ENCODE results near the gene ERAS. TPM values are rescaled to one million over a fixed set of nuclear protein-coding genes. Genes with fewer than 3 reads are reported as not detected.
"Not testable (repeated sequence)": the region's sequence is repeated elsewhere in the genome, so short reads cannot be mapped to it uniquely, and the experiment has no call there.

Gene ERAS
- polyA plus RNA-seq, 3 donors, result not detected

- 87 to 100% (median 96%) methylated on average over 8 of the region's 8 CpGs for WGBS, 3 donors
- H3K27ac ChIP-seq (ENCODE audit: low read depth, low read length), result no peak overlapping the region
Measured at GRCh38 chrX:48824066-48824465, 2.2 kb upstream of the ERAS start.

DNA sequence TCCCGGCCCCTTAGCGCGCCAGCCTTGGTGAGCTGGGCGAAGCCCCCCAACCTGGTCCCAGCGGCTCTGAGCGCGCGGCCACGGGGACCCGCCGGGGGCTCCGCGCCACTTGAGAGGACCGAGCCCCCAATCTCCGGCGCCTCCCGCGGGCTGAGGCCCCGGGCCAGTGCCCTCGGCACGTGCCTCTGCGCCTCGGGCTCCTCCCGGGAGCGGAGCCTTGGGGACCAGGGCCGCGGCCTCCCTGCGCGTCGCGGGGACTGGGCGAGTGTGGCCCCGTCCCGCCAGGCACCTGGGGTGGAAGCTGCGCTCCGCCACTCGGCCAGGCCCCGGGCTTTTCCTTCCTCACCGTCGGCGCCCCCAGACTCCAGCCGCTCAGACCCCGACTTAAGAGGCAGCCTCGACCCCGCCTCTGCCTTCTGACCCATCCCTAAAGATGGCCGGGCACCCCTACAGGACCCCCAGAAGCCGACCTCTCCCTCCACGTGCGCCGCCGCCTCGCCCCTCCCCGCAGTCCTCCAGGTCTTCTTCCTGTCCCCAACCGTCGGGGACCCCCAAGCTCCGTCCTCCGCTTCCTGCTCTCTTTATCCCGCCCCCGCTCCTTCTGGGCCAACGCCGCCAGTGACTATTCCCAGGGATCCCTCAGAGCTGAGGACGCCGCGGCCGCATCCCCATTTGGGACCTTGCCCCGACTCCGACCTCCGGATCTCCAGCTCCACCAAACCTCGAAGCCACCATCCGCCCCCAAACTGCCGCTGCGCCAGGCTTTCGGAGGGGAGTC is 752 bp downstream of the ERAS start:
- 33 to 56% (median 53%) methylated on average over 18 to 70 of the region's 73 CpGs for WGBS, 3 donors
- no peak overlapping the region for H3K27ac ChIP-seq (ENCODE audit: low read depth, low read length)

GRCh38 chrX:48827654-48827968 is 1.3 kb downstream of the ERAS start:
- WGBS, 3 donors, result 55 to 62% (median 62%) methylated on average over 4 of the region's 4 CpGs
- no peak overlapping the region for H3K27ac ChIP-seq (ENCODE audit: low read depth, low read length)

DNA sequence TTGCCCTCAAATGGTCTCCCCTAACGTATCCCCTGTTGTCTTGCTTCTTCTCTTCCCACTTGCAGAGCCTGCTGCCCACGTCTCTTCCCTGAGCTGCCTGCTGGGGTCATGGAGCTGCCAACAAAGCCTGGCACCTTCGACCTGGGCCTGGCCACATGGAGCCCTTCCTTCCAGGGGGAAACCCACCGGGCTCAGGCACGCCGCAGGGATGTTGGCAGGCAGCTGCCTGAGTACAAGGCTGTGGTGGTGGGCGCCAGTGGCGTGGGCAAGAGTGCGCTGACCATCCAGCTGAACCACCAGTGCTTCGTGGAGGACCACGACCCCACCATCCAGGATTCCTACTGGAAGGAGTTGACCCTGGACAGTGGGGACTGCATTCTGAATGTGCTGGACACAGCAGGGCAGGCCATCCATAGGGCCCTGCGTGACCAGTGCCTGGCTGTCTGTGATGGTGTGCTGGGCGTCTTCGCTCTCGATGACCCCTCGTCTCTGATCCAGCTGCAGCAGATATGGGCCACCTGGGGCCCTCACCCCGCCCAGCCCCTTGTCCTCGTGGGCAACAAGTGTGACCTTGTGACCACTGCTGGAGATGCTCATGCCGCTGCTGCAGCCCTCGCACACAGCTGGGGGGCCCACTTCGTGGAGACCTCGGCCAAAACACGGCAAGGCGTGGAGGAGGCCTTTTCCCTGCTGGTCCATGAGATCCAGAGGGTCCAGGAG is 2.9 kb downstream of the ERAS start:
- WGBS, 3 donors, result 79 to 89% (median 83%) methylated on average over 14 to 24 of the region's 24 CpGs
- H3K27ac ChIP-seq (ENCODE audit: low read depth, low read length), result no peak overlapping the region

DNA sequence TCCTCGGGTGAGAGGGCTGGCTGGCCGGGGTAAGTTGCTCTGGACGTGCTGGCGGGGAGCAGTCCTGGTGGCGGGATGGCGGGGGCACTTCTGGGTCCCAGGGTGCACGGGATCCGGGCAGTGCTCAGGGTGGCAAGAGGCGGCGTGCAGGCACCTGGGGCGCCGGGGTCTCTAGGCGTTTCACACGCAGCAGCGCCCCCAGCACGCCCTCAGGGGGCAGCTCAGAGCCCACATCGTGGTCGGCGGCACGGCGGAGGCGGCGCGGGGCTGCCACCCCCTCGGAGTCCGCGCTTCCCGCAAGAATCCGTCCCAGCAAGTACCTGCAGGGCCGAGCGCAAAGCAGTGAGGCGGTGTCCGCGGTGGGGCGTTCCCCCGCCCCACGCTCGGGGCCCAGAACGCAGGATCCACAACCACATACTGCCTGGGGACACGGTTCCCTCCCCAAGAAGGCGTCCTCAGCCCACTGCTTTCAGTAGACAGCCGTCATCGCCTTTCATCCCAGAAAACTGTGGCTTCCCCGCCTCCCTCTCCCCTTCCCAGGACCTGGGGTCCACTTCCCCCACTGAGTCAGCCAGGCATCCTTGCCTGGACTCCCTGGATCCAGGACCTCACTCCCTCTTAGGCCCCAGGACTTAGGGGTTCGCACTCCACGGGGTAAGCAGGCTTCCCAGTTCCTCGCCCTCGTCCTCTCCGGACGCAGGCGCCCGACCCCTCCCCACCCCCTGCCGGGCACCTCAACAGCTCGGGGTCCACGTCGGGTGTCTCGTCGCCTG is 5.0 kb downstream of the ERAS start:
- WGBS, 3 donors, result 7 to 33% (median 13%) methylated on average over 5 to 58 of the region's 58 CpGs
- no peak overlapping the region for H3K27ac ChIP-seq (ENCODE audit: low read depth, low read length)

- WGBS, 3 donors, result 4 to 28% (median 5%) methylated on average over 13 to 54 of the region's 57 CpGs
- H3K27ac ChIP-seq (ENCODE audit: low read depth, low read length), result no peak overlapping the region
Measured at GRCh38 chrX:48831909-48832291, 5.6 kb downstream of the ERAS start.

- H3K27ac ChIP-seq (ENCODE audit: low read depth, low read length), result no peak overlapping the region
- WGBS, 3 donors, result 24 to 50% (median 32%) methylated on average over 9 of the region's 9 CpGs
Measured at GRCh38 chrX:48833542-48834138, 7.3 kb downstream of the ERAS start.

DNA sequence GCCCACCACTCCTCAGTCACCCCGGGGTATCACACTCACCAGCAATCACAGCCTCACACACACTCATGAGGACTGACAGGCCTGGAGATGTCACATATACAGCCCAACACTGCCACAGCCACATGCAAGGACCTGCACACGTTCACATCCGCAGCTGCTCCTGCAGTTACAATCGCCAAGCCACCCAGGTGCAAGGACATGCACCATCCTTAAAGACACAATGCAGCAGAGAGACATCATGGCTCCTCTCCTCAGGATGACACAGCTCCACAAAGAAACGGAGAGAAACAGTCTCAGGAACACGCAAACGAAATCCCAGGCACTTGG is 8.0 kb downstream of the ERAS start:
- H3K27ac ChIP-seq (ENCODE audit: low read depth, low read length), result no peak overlapping the region
- WGBS, 3 donors, result 8 to 28% (median 12%) methylated on average over 7 of the region's 7 CpGs

GRCh38 chrX:48835524-48836329 is 9.4 kb downstream of the ERAS start, which contains the start of gene PCSK1N:
PCSK1N (minus strand) TSS chrX:48835610; CDS start chrX:48835532, 78 bp downstream.
- H3K27ac ChIP-seq (ENCODE audit: low read depth, low read length), result no peak within 1 kb of the TSS
- WGBS, 3 donors, result 21 to 52% (median 44%) methylated on average over 6 to 34 of the region's 35 CpGs

DNA sequence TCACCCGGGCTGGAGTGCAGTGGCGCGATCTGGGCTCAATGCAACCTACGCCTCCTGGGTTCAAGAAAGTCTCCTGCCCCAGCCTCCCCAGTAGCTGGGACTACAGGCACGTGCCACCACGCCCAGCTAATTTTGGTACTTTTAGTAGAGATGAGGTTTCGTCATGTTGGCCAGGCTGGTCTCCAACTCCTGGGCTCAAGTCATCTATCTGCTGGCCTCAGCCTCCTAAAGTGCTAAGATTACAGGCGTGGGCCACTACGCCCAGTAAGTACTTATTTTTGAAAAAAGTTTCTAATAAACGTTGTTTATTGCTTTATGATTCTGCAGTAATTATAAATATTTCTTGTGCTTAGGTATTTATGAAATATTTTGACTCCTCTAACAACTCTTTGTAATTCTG is 13.4 kb downstream of the ERAS start:
- H3K27ac ChIP-seq (ENCODE audit: low read depth, low read length), result no peak overlapping the region
- WGBS, 3 donors, result 68 to 89% (median 79%) methylated on average over 6 to 10 of the region's 10 CpGs

GRCh38 chrX:48848847-48849246 is 22.5 kb downstream of the ERAS start:
- H3K27ac ChIP-seq (ENCODE audit: low read depth, low read length), result no peak overlapping the region
- 52 to 71% (median 54%) methylated on average over 1 of the region's 1 CpG for WGBS, 3 donors

- no peak overlapping the region for H3K27ac ChIP-seq (ENCODE audit: low read depth, low read length)
- 78 to 87% (median 80%) methylated on average over 7 of the region's 7 CpGs for WGBS, 3 donors
Measured at GRCh38 chrX:48852857-48853256, 26.5 kb downstream of the ERAS start.

GRCh38 chrX:48853494-48853893 is 27.2 kb downstream of the ERAS start:
- not testable (repeated sequence) for H3K27ac ChIP-seq (ENCODE audit: low read depth, low read length)

- not testable (repeated sequence) for H3K27ac ChIP-seq (ENCODE audit: low read depth, low read length)
- 87 to 92% (median 89%) methylated on average over 11 to 12 of the region's 12 CpGs for WGBS, 3 donors
Measured at GRCh38 chrX:48854121-48854804, 27.9 kb downstream of the ERAS start.

DNA sequence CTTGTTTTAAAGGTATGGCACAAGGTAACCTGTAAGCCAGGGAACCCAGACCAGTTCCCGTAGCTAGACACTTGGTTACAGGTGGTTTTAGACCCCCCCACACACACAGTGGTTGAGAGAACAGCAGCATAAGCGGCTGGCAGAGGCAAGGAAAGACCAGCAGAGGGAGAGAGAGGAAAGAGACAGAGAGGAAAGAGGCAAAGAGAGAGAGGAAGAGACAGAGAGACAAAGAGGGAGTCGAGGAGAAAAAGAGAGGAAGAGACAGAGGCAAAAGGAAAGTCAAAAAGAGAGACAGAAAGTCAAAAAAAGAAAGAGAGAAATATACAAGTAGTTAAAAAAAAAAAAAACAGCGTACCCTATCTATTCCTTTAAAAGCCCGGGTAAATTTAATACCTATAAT is 28.6 kb downstream of the ERAS start:
- WGBS, 3 donors, result 27 to 51% (median 42%) methylated on average over 4 to 5 of the region's 5 CpGs
- no peak overlapping the region for H3K27ac ChIP-seq (ENCODE audit: low read depth, low read length)

- H3K27ac ChIP-seq (ENCODE audit: low read depth, low read length), result no peak overlapping the region
- 29 to 47% (median 38%) methylated on average over 4 of the region's 4 CpGs for WGBS, 3 donors
Measured at GRCh38 chrX:48864210-48864609, 37.9 kb downstream of the ERAS start.

DNA sequence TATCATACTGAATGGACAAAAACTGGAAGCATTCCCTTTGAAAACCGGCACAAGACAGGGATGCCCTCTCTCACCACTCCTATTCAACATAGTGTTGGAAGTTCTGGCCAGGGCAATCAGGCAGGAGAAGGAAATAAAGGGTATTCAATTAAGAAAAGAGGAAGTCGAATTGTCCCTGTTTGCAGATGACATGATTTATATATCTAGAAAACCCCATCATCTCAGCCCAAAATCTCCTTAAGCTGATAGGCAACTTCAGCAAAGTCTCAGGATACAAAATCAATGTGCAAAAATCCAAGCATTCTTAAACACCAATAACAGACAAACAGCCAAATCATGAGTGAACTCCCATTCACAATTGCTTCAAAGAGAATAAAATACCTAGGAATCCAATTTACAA is 45.7 kb downstream of the ERAS start:
- WGBS, 3 donors, result 24 to 57% (median 38%) methylated on average over 1 of the region's 2 CpGs
- H3K27ac ChIP-seq (ENCODE audit: low read depth, low read length), result not testable (repeated sequence)

DNA sequence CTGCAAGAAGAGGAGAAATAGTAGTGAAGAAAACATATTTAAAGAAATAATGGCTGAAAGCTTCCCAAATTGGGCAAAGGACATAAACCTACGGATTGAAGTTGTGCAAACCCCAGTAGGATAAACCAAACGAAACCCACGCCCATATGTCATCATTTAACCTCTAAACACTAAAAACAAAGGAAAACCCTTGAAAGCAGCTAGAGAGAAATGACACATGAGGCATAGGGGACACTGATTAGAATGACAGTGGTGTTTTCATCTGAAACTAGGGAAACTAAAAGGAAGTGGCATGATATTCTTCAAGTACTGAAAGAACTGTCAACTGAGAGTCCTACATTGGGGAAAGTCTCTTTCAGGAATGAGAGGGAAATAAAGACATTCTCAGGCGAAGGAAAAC is 50.6 kb downstream of the ERAS start:
- H3K27ac ChIP-seq (ENCODE audit: low read depth, low read length), result not testable (repeated sequence)
- WGBS, 3 donors, result 48 to 61% (median 55%) methylated on average over 4 of the region's 4 CpGs

Measured in adipose tissue (tissue), 3 donors.